ENCODE data around the gene LEP. TPM values are rescaled to one million over a fixed set of nuclear protein-coding genes. Genes with fewer than 3 reads are reported as not detected.

LEP gene
- total RNA-seq, 1 experiment from 2014 or later = not detected

- POLR2A ChIA-PET = no interaction called here
- Mint-ChIP-seq H3K4me3 (ENCODE audit: unreplicated experiment) (no peak overlapping the region), H3K27me3 (ENCODE audit: insufficient read depth, unreplicated experiment) (no peaks in the 10 kb centered on the region), H3K36me3 (ENCODE audit: insufficient read depth, unreplicated experiment) (no peaks in the 10 kb centered on the region), H3K27ac (ENCODE audit: low read depth, unreplicated experiment) (no peak overlapping the region), H3K9me3 (ENCODE audit: unreplicated experiment) (peaks cover 7% of the 10 kb centered on the region), H3K4me1 (ENCODE audit: insufficient read depth, unreplicated experiment) (peaks cover 4% of the 10 kb centered on the region)
- TF ChIP-seq, protein P1, sequence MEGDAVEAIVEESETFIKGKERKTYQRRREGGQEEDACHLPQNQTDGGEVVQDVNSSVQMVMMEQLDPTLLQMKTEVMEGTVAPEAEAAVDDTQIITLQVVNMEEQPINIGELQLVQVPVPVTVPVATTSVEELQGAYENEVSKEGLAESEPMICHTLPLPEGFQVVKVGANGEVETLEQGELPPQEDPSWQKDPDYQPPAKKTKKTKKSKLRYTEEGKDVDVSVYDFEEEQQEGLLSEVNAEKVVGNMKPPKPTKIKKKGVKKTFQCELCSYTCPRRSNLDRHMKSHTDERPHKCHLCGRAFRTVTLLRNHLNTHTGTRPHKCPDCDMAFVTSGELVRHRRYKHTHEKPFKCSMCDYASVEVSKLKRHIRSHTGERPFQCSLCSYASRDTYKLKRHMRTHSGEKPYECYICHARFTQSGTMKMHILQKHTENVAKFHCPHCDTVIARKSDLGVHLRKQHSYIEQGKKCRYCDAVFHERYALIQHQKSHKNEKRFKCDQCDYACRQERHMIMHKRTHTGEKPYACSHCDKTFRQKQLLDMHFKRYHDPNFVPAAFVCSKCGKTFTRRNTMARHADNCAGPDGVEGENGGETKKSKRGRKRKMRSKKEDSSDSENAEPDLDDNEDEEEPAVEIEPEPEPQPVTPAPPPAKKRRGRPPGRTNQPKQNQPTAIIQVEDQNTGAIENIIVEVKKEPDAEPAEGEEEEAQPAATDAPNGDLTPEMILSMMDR (IDR thresholded peaks at IDR 0.05; ENCODE audit: unreplicated experiment) = no peak
- no TSS peak for BruUV-seq (replicated peaks)
- CTCF ChIA-PET = interaction anchor here (0.6 to 0.7 kb wide), 2 partner anchors 75 to 84 kb away, joined by 3 to 4 read pairs; no protein-coding TSS in a partner anchor
- intact Hi-C loops (cut with micrococcal nuclease) = no loop called here
- no peak for DNase-seq (ENCODE audit: unreplicated experiment)
These were observed 10.3 kb downstream of the LEP start for GRCh38 chr7:128251337-128251736.

DNA sequence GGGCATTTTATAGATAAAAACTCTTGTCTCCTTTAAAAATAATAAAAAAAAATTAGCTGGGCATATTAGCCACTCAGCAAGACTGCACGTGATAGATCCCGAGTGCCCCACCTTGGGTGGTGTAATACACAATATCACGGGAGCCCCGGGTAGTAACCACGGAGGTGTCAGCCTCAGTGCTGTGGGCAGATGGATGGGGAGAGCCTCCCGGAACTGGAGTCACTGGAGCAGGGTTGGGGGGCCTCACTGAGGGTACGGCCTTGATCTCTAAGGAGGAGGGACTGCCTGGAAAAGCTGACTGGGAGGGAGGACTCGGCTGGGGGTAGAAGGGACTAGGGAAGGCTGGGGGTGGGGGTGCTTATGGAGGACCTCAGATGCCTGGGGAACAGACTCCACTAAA is 12.6 kb downstream of the LEP start:
- intact Hi-C loops (cut with micrococcal nuclease) = no loop called here
- H3K27me3 Mint-ChIP-seq (ENCODE audit: insufficient read depth, unreplicated experiment) = no peaks in the 10 kb centered on the region
- no peak overlapping the region for H3K27ac Mint-ChIP-seq (ENCODE audit: low read depth, unreplicated experiment)
- no peak for DNase-seq (ENCODE audit: unreplicated experiment)
- no TSS peak for BruUV-seq (replicated peaks)
- H3K36me3 Mint-ChIP-seq (ENCODE audit: insufficient read depth, unreplicated experiment) = no peaks in the 10 kb centered on the region
- peaks cover 7% of the 10 kb centered on the region for H3K9me3 Mint-ChIP-seq (ENCODE audit: unreplicated experiment)
- no peak overlapping the region for H3K4me3 Mint-ChIP-seq (ENCODE audit: unreplicated experiment)
- ChIA-PET POLR2A (no interaction called here), CTCF (no interaction called here)
- H3K4me1 Mint-ChIP-seq (ENCODE audit: insufficient read depth, unreplicated experiment) = peaks cover 10% of the 10 kb centered on the region
- TF ChIP-seq, protein P1 (IDR thresholded peaks at IDR 0.05; ENCODE audit: unreplicated experiment) = no peak

DNA sequence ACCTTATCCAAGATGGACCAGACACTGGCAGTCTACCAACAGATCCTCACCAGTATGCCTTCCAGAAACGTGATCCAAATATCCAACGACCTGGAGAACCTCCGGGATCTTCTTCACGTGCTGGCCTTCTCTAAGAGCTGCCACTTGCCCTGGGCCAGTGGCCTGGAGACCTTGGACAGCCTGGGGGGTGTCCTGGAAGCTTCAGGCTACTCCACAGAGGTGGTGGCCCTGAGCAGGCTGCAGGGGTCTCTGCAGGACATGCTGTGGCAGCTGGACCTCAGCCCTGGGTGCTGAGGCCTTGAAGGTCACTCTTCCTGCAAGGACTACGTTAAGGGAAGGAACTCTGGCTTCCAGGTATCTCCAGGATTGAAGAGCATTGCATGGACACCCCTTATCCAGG is 13.4 kb downstream of the LEP start:
- TF ChIP-seq, protein P1 (IDR thresholded peaks at IDR 0.05; ENCODE audit: unreplicated experiment) = no peak
- H3K27me3 Mint-ChIP-seq (ENCODE audit: insufficient read depth, unreplicated experiment) = no peaks in the 10 kb centered on the region
- H3K4me1 Mint-ChIP-seq (ENCODE audit: insufficient read depth, unreplicated experiment) = peaks cover 18% of the 10 kb centered on the region
- intact Hi-C loops (cut with micrococcal nuclease) = no loop called here
- H3K9me3 Mint-ChIP-seq (ENCODE audit: unreplicated experiment) = peaks cover 7% of the 10 kb centered on the region
- H3K36me3 Mint-ChIP-seq (ENCODE audit: insufficient read depth, unreplicated experiment) = no peaks in the 10 kb centered on the region
- POLR2A ChIA-PET = no interaction called here
- H3K27ac Mint-ChIP-seq (ENCODE audit: low read depth, unreplicated experiment) = no peak overlapping the region
- BruUV-seq (replicated peaks) = no TSS peak
- CTCF ChIA-PET = no interaction called here
- H3K4me3 Mint-ChIP-seq (ENCODE audit: unreplicated experiment) = no peak overlapping the region
- no peak for DNase-seq (ENCODE audit: unreplicated experiment)

DNA sequence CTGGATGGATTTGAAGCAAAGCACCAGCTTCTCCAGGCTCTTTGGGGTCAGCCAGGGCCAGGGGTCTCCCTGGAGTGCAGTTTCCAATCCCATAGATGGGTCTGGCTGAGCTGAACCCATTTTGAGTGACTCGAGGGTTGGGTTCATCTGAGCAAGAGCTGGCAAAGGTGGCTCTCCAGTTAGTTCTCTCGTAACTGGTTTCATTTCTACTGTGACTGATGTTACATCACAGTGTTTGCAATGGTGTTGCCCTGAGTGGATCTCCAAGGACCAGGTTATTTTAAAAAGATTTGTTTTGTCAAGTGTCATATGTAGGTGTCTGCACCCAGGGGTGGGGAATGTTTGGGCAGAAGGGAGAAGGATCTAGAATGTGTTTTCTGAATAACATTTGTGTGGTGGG is 14.2 kb downstream of the LEP start:
- CTCF ChIA-PET = no interaction called here
- peaks cover 26% of the 10 kb centered on the region for H3K4me1 Mint-ChIP-seq (ENCODE audit: insufficient read depth, unreplicated experiment)
- BruUV-seq (replicated peaks) = no TSS peak
- POLR2A ChIA-PET = no interaction called here
- TF ChIP-seq, protein P1 (IDR thresholded peaks at IDR 0.05; ENCODE audit: unreplicated experiment) = no peak
- no peak overlapping the region for H3K4me3 Mint-ChIP-seq (ENCODE audit: unreplicated experiment)
- H3K36me3 Mint-ChIP-seq (ENCODE audit: insufficient read depth, unreplicated experiment) = no peaks in the 10 kb centered on the region
- no peak for DNase-seq (ENCODE audit: unreplicated experiment)
- no peaks in the 10 kb centered on the region for H3K27me3 Mint-ChIP-seq (ENCODE audit: insufficient read depth, unreplicated experiment)
- H3K9me3 Mint-ChIP-seq (ENCODE audit: unreplicated experiment) = peaks cover 7% of the 10 kb centered on the region
- no peak overlapping the region for H3K27ac Mint-ChIP-seq (ENCODE audit: low read depth, unreplicated experiment)
- intact Hi-C loops (cut with micrococcal nuclease) = no loop called here
